ENCODE data around the gene HOMER2.

DNA sequence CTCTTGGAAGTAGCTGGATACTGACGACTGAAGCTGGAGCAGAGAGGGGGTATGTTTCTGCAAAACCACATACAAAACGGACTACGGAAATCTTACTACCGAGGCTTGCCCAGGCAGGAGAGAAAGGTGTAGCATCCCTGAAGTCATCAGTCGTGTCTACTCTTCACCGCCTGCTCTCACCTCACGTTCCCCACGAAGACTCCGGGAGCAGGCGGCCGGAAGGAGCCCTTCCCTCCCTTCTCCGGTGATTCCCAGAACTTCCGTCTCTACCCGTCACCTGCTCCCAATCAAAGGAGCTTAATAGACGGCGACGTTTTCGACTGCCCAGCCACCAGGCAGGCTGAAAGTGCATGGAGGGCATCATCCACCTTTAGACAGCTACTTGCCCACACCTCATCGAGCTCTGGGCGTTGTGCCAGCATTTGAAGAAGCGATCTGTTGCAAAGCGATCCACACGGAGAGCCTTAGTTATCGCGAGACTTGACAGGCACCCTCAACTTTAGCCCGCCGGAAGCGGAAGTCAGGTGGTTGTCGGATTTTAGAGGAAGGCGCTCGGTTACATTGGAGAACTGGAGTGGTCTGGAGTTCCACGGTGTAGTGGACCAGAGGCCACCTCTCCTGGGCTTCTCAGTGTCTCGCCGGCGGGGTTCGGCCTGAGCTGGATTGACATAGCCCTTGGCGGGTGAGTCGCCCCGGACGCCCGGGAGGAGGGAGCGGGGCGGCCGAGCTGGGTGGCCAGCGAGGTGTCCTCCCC, 33.3 kb upstream of the HOMER2 start, which contains the start of gene RAMAC:
- TF ChIP-seq, protein P1, sequence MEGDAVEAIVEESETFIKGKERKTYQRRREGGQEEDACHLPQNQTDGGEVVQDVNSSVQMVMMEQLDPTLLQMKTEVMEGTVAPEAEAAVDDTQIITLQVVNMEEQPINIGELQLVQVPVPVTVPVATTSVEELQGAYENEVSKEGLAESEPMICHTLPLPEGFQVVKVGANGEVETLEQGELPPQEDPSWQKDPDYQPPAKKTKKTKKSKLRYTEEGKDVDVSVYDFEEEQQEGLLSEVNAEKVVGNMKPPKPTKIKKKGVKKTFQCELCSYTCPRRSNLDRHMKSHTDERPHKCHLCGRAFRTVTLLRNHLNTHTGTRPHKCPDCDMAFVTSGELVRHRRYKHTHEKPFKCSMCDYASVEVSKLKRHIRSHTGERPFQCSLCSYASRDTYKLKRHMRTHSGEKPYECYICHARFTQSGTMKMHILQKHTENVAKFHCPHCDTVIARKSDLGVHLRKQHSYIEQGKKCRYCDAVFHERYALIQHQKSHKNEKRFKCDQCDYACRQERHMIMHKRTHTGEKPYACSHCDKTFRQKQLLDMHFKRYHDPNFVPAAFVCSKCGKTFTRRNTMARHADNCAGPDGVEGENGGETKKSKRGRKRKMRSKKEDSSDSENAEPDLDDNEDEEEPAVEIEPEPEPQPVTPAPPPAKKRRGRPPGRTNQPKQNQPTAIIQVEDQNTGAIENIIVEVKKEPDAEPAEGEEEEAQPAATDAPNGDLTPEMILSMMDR (conservative IDR thresholded peaks at IDR 0.05; ENCODE audit: low read depth in 2 of 2) = no peak
- TF ChIP-seq CREB1 (CRISPR knock-in tag; IDR thresholded peaks at IDR 0.05; ENCODE audit: low read depth) = no peak
- no peak for TF ChIP-seq JUNB (IDR thresholded peaks at IDR 0.05; ENCODE audit: unreplicated experiment)
- TF ChIP-seq EZH2 (IDR thresholded peaks at IDR 0.05; ENCODE audit: low read depth, unreplicated experiment) = no peak
- TF ChIP-seq POLR2AphosphoS5 (IDR thresholded peaks at IDR 0.05; ENCODE audit: low read depth) = peak; percentile 84
- no peak for TF ChIP-seq REST (IDR thresholded peaks at IDR 0.05; ENCODE audit: unreplicated experiment)
- TF ChIP-seq NANOG (IDR thresholded peaks at IDR 0.05; ENCODE audit: borderline replicate concordance) = no peak
- no peak for TF ChIP-seq ZNF114 (CRISPR knock-in tag; IDR thresholded peaks at IDR 0.05)
- no peak for TF ChIP-seq EZH2phosphoT487 (IDR thresholded peaks at IDR 0.05; ENCODE audit: unreplicated experiment)
- TF ChIP-seq ZNF331 (CRISPR knock-in tag; IDR thresholded peaks at IDR 0.05; ENCODE audit: low read depth) = no peak
- TF ChIP-seq ZNF462 (CRISPR knock-in tag; IDR thresholded peaks at IDR 0.05) = no peak
- no peak for TF ChIP-seq STAT1 (IDR thresholded peaks at IDR 0.05; ENCODE audit: unreplicated experiment)

All from GM23338 (cell line).